ENCODE results near the gene CDC42EP3.

Gene CDC42EP3

GRCh38 chr2:37688771-37689468, 17.5 kb upstream of the CDC42EP3 start:
- Histone ChIP-seq H3K36me3 (no peaks in the 10 kb centered on the region), H3K4me2 (no peak overlapping the region), H3K4me1 (peaks cover under 1 to 6% (median 3%) of the 10 kb centered on the region in 10 experiments; a peak in 10 of 20 replicates), H3K9ac (no peak overlapping the region), H3K9me3 (replicated peaks in 1 of 11) (peaks cover 0 to 28% (median 12%) of the 10 kb centered on the region in 11 experiments; a peak in 14 of 22 replicates), H4K20me1 (no peaks in the 10 kb centered on the region), H3K27ac (no peak overlapping the region), H3K4me3 (no peak overlapping the region), H3K27me3 (no peaks in the 10 kb centered on the region)
- TF ChIP-seq Cebpa-rat (IDR thresholded peaks at IDR 0.05), result no peak

GRCh38 chr2:37686792-37687526, 15.5 kb upstream of the CDC42EP3 start:
- H3K4me3 ChIP-seq, result no peak overlapping the region
- peaks cover 6 to 15% (median 8%) of the 10 kb centered on the region in 10 experiments; a peak in 12 of 20 replicates for H3K4me1 ChIP-seq
- no peaks in the 10 kb centered on the region for H3K27me3 ChIP-seq
- no peaks in the 10 kb centered on the region for H4K20me1 ChIP-seq
- H3K36me3 ChIP-seq, result no peaks in the 10 kb centered on the region
- TF ChIP-seq Cebpa-rat (IDR thresholded peaks at IDR 0.05), result no peak
- no peak overlapping the region for H3K4me2 ChIP-seq
- H3K9me3 ChIP-seq (replicated peaks in 1 of 11), result peaks cover 5 to 28% (median 15%) of the 10 kb centered on the region in 11 experiments; a peak in 14 of 22 replicates
- no peak overlapping the region for H3K9ac ChIP-seq
- no peak overlapping the region for H3K27ac ChIP-seq

DNA sequence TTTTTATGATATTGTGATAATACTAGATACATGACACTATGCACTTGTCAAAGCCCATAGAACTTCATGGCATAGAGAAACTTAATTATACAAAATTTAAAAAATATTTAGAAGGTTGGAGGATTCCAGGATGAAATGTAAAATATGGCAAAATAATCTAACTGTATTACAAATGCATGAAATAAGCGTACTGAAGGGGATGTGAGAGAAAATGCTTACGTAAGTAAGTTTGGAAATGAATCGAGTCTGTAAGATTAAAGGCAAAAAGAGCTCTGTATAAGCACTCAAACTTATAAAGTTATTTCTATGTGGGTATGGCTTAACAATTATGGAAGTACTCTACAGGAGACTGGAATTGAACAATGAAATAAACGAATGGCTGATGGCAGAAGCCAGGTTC, 13.4 kb upstream of the CDC42EP3 start:
- Histone ChIP-seq H3K27ac (no peak overlapping the region), H3K36me3 (no peaks in the 10 kb centered on the region), H3K4me3 (no peak overlapping the region), H3K4me1 (peaks cover 6 to 15% (median 8%) of the 10 kb centered on the region in 10 experiments; a peak in 12 of 20 replicates), H3K4me2 (no peak overlapping the region), H3K9ac (no peak overlapping the region), H3K27me3 (no peaks in the 10 kb centered on the region), H4K20me1 (no peaks in the 10 kb centered on the region), H3K9me3 (replicated peaks in 1 of 11) (peaks cover 5 to 35% (median 12%) of the 10 kb centered on the region in 11 experiments; a peak in 15 of 22 replicates)
- TF ChIP-seq Cebpa-rat (IDR thresholded peaks at IDR 0.05), result no peak

GRCh38 chr2:37683921-37684780, 12.7 kb upstream of the CDC42EP3 start:
- Histone ChIP-seq H3K9me3 (replicated peaks in 1 of 11) (peaks cover 5 to 41% (median 17%) of the 10 kb centered on the region in 11 experiments; a peak in 15 of 22 replicates), H3K4me3 (no peak overlapping the region), H3K36me3 (no peaks in the 10 kb centered on the region), H3K9ac (no peak overlapping the region), H3K4me2 (peak overlapping the region in 8 of 11 experiments; percentile 1 to 43 (median 12); a peak in 8 of 22 replicates), H4K20me1 (no peaks in the 10 kb centered on the region), H3K27me3 (no peaks in the 10 kb centered on the region), H3K4me1 (peaks cover 6 to 15% (median 8%) of the 10 kb centered on the region in 10 experiments; a peak in 12 of 20 replicates), H3K27ac (peak overlapping the region in 4 of 11 experiments; percentile 2 to 49 (median 21); a peak in 5 of 22 replicates)
- TF ChIP-seq Cebpa-rat (IDR thresholded peaks at IDR 0.05), result no peak

DNA sequence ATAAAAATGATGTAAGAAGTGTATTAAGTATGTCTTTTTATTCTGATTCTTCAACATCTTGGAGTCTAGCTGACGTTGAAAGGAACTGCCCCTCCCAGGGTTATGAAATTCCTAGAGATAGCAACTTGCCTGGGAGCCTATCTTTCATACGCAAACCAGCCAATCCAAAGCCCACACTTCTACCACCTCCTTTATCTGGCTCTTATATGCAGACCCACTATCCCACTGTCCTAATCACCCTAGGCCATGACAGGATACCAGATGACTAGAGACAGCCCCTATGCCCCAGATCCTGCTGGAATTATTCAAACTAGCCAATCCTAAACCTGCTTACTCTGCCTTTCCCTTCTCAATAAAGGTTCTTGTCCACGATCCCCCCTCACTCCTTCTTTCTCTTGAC, 11.8 kb upstream of the CDC42EP3 start:
- Histone ChIP-seq H3K9ac (no peak overlapping the region), H3K9me3 (replicated peaks in 1 of 11) (peaks cover 5 to 37% (median 17%) of the 10 kb centered on the region in 11 experiments; a peak in 15 of 22 replicates), H4K20me1 (no peaks in the 10 kb centered on the region), H3K27ac (0 out of 22 replicates have a peak overlapping the region, but pooled peaks of 1 of the 11 experiments have one; percentile 1), H3K4me3 (no peak overlapping the region), H3K4me2 (peak overlapping the region in 7 of 11 experiments; percentile 1 to 43 (median 10); a peak in 8 of 22 replicates), H3K27me3 (no peaks in the 10 kb centered on the region), H3K36me3 (no peaks in the 10 kb centered on the region), H3K4me1 (peaks cover 6 to 16% (median 8%) of the 10 kb centered on the region in 10 experiments; a peak in 12 of 20 replicates)
- TF ChIP-seq Cebpa-rat (IDR thresholded peaks at IDR 0.05), result no peak

DNA sequence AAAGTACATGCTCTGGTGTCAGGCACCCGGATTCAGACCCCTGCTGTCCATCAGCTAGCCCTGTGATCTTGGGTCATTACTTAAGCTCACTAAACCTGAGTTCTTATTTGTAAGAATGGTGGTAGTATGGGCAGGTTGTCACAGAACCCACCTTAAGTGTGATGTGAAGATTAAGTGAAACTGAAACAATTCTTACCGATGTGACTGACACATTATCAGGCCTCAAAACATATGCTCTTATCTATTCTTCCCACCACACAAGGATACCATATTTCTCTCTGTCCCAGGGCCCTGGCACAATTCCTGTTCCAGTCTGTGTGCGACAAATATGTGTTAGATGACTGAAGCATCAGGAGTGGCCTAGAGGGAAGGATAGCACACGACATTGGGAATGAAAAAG, 11.0 kb upstream of the CDC42EP3 start:
- H3K36me3 ChIP-seq, result no peaks in the 10 kb centered on the region

GRCh38 chr2:37681587-37681986, 10.1 kb upstream of the CDC42EP3 start:
- H3K36me3 ChIP-seq, result no peaks in the 10 kb centered on the region
- H3K27ac ChIP-seq, result no peak overlapping the region
- H4K20me1 ChIP-seq, result no peaks in the 10 kb centered on the region
- no peak overlapping the region for H3K4me2 ChIP-seq
- no peak overlapping the region for H3K4me3 ChIP-seq
- TF ChIP-seq Cebpa-rat (IDR thresholded peaks at IDR 0.05), result no peak
- H3K9ac ChIP-seq, result no peak overlapping the region
- H3K9me3 ChIP-seq (replicated peaks in 1 of 11), result peaks cover 5 to 25% (median 12%) of the 10 kb centered on the region in 11 experiments; a peak in 13 of 22 replicates
- H3K27me3 ChIP-seq, result no peaks in the 10 kb centered on the region
- peaks cover 6 to 32% (median 14%) of the 10 kb centered on the region in 10 experiments; a peak in 14 of 20 replicates for H3K4me1 ChIP-seq

More for the DNA sequence above, 11.0 kb upstream of the CDC42EP3 start:
- Histone ChIP-seq H4K20me1 (no peaks in the 10 kb centered on the region), H3K27me3 (no peaks in the 10 kb centered on the region), H3K9me3 (replicated peaks in 1 of 11) (peaks cover 5 to 30% (median 12%) of the 10 kb centered on the region in 11 experiments; a peak in 15 of 22 replicates), H3K4me2 (no peak overlapping the region), H3K4me3 (no peak overlapping the region), H3K4me1 (peaks cover 6 to 23% (median 9%) of the 10 kb centered on the region in 10 experiments; a peak in 14 of 20 replicates), H3K27ac (no peak overlapping the region), H3K9ac (no peak overlapping the region)
- no peak for TF ChIP-seq Cebpa-rat (IDR thresholded peaks at IDR 0.05)

GRCh38 chr2:37679072-37679695, 7.7 kb upstream of the CDC42EP3 start:
- no peak overlapping the region for H3K9ac ChIP-seq
- no peaks in the 10 kb centered on the region for H3K36me3 ChIP-seq
- peaks cover 17 to 53% (median 37%) of the 10 kb centered on the region in 10 experiments; a peak in 19 of 20 replicates for H3K4me1 ChIP-seq
- no peak overlapping the region for H3K27ac ChIP-seq
- no peak for TF ChIP-seq Cebpa-rat (IDR thresholded peaks at IDR 0.05)
- H3K4me3 ChIP-seq, result no peak overlapping the region
- H3K9me3 ChIP-seq (replicated peaks in 1 of 11), result peaks cover under 1 to 25% (median 2%) of the 10 kb centered on the region in 11 experiments; a peak in 10 of 22 replicates
- no peak overlapping the region for H3K4me2 ChIP-seq
- H3K27me3 ChIP-seq, result no peaks in the 10 kb centered on the region
- no peaks in the 10 kb centered on the region for H4K20me1 ChIP-seq
